ENCODE data around the gene COQ2. TPM values are rescaled to one million over a fixed set of nuclear protein-coding genes. Genes with fewer than 3 reads are reported as not detected.

The COQ2 gene
- total RNA-seq, 1 donor from 2014 or later, result 9.5 TPM

DNA sequence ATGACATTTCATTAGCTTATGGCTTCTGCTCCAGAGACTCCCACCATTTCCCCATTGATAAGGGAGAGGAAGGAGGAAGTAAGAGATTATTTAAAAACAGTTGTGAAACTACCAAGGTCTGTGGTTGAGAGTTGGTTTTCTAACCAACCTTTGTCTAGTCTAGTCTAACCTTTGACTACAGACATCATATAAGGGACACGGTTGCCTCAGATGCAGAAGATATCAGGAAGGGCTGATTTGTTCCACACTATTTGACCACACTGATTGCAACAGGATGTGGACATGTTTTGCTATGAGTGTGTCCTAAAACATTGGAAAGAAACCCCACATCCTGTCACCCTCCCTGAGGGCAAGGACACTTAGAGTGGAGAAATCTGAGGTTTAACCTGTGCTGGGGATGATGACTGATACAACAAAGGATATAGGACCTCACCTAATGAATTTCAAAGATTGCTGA lies 53.0 kb downstream of the COQ2 start:
- no peak overlapping the region for H3K4me3 ChIP-seq (ENCODE audit: low read depth, low read length)
- TF ChIP-seq, protein P1, sequence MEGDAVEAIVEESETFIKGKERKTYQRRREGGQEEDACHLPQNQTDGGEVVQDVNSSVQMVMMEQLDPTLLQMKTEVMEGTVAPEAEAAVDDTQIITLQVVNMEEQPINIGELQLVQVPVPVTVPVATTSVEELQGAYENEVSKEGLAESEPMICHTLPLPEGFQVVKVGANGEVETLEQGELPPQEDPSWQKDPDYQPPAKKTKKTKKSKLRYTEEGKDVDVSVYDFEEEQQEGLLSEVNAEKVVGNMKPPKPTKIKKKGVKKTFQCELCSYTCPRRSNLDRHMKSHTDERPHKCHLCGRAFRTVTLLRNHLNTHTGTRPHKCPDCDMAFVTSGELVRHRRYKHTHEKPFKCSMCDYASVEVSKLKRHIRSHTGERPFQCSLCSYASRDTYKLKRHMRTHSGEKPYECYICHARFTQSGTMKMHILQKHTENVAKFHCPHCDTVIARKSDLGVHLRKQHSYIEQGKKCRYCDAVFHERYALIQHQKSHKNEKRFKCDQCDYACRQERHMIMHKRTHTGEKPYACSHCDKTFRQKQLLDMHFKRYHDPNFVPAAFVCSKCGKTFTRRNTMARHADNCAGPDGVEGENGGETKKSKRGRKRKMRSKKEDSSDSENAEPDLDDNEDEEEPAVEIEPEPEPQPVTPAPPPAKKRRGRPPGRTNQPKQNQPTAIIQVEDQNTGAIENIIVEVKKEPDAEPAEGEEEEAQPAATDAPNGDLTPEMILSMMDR (IDR thresholded peaks at IDR 0.05; ENCODE audit: insufficient read depth, low read length, severe bottlenecking), result no peak
- H3K36me3 ChIP-seq (ENCODE audit: control insufficient read depth, insufficient read depth, low read length), result no peaks in the 10 kb centered on the region
- H3K27me3 ChIP-seq (ENCODE audit: control insufficient read depth, insufficient read depth, low read length), result no peaks in the 10 kb centered on the region
- FAIRE-seq (no peak), DNase-seq (ENCODE audit: low read depth) (peak; percentile 74)

DNA sequence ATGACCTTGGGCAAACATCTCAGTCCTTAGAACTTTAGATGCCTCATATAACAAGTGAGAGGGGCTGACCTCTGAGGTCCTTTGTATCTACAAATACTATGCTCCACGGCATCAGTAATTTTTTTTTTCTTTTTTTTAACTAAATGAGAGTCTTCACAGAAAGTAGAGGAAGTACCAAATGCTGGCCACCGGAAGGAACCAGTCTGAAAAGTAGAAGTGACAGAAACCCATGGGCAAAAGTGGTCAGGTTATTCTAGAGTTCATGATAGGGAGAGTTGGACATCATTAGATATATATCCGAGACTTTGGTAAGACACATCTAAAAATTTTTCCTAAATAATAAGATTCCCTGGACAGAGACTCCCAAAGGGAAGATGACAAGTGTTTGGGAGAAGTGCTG lies 53.7 kb downstream of the COQ2 start:
- TF ChIP-seq, protein P1 (IDR thresholded peaks at IDR 0.05; ENCODE audit: insufficient read depth, low read length, severe bottlenecking), result no peak
- no peaks in the 10 kb centered on the region for H3K36me3 ChIP-seq (ENCODE audit: control insufficient read depth, insufficient read depth, low read length)
- no peak for DNase-seq (ENCODE audit: low read depth)
- no peaks in the 10 kb centered on the region for H3K27me3 ChIP-seq (ENCODE audit: control insufficient read depth, insufficient read depth, low read length)
- FAIRE-seq, result no peak
- H3K4me3 ChIP-seq (ENCODE audit: low read depth, low read length), result no peak overlapping the region

DNA sequence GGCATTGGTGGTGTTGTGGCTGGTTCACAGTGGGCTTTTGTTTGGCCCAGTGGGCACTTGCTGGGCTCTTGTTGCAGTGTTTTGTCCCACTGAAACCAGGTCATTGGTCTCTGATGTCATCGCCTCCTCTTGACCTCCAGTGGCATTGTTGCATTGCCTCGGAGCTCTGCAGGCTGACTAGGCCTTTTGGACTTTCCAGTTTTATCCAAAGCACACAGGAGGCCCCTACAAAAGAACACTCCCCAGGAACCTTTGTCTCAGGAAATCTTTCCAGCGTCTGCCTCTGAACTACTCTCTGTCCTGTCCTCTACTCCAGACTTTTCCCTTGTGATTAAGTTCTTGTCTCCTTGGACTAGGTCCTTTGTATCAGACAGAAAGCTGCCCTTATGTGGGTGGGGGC lies 54.8 kb downstream of the COQ2 start:
- no peak for FAIRE-seq
- Histone ChIP-seq H3K36me3 (ENCODE audit: control insufficient read depth, insufficient read depth, low read length) (no peaks in the 10 kb centered on the region), H3K4me3 (ENCODE audit: low read depth, low read length) (no peak overlapping the region), H3K27me3 (ENCODE audit: control insufficient read depth, insufficient read depth, low read length) (no peaks in the 10 kb centered on the region)
- DNase-seq (ENCODE audit: low read depth), result no peak
- TF ChIP-seq, protein P1 (IDR thresholded peaks at IDR 0.05; ENCODE audit: insufficient read depth, low read length, severe bottlenecking), result no peak

DNA sequence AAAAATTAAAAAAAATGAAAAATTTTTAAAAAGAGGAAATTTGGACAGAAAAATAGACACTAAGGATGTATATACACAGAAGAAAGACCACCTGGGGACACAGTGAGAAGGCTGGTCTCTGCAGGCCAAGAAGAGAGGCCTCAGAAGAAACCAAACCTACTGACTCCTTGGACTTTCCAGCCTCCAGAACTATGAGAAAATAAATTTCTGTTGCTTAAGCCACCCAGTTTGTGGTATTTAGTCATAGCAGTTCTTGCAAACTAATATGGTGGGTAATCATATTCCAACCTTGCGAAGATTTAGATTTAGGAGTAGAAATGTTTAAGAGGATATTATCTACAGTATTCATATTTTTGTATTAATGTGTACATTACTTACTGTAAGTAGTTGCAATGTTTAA lies 56.4 kb downstream of the COQ2 start:
- TF ChIP-seq, protein P1 (IDR thresholded peaks at IDR 0.05; ENCODE audit: insufficient read depth, low read length, severe bottlenecking), result no peak
- no peaks in the 10 kb centered on the region for H3K27me3 ChIP-seq (ENCODE audit: control insufficient read depth, insufficient read depth, low read length)
- H3K4me3 ChIP-seq (ENCODE audit: low read depth, low read length), result no peak overlapping the region
- FAIRE-seq, result no peak
- no peaks in the 10 kb centered on the region for H3K36me3 ChIP-seq (ENCODE audit: control insufficient read depth, insufficient read depth, low read length)
- no peak for DNase-seq (ENCODE audit: low read depth)

DNA sequence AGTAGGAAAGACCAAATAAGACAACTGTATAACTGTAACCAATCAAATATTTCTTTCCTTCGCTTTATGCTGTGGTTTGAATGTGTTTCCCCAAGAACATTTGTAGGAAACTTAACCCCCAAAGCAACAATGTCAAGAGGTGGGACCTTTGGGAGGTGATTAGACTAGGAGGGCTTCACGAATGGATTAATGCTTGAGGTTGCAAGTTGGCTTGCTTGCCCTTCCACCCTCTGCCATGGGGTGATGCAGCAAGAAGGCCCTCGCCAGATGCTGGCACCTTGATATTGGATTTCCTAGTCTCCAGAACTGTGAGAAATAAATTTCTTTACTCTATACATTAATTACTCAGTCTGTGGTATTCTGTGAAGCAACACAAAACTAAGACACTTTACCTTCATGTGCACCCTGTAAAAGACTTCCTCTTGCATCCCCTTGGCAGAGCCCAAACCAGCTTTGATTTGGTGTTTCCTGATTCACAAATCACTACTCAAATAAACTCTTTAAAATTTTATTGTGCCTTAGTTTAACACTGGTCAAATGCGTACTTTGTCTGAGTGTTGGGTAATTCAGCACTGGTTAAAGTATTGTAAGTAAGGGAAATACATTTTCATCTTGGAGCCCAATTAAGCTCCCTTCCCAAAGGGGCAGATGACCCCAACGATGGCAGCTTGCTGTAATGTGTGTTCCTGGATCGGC lies 59.9 kb downstream of the COQ2 start:
- no peaks in the 10 kb centered on the region for H3K36me3 ChIP-seq (ENCODE audit: control insufficient read depth, insufficient read depth, low read length)
- H3K4me3 ChIP-seq (ENCODE audit: low read depth, low read length), result no peak overlapping the region
- no peak for DNase-seq (ENCODE audit: low read depth)
- H3K27me3 ChIP-seq (ENCODE audit: control insufficient read depth, insufficient read depth, low read length), result no peaks in the 10 kb centered on the region
- no peak for FAIRE-seq
- TF ChIP-seq, protein P1 (IDR thresholded peaks at IDR 0.05; ENCODE audit: insufficient read depth, low read length, severe bottlenecking), result no peak

DNA sequence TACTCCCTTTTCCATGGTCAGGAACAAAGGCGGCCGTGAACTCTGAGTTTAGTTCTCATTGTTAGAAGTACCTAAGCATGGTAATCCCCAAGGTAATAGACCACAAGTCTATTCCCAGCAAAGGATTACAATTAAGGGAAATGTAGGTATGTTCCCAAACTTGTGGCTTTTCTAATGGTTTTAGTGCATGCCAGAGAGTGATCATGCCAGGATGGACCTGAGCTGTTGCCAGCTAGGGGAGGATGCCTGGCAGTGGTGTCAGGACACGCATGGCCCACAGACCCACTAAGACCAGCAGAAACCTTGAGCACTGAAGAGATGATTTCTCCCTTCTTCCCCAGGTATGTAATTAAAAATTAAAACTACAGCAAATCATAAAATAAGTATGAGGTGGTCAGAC lies 60.8 kb downstream of the COQ2 start:
- DNase-seq (ENCODE audit: low read depth) (no peak), FAIRE-seq (no peak)
- no peaks in the 10 kb centered on the region for H3K36me3 ChIP-seq (ENCODE audit: control insufficient read depth, insufficient read depth, low read length)
- no peaks in the 10 kb centered on the region for H3K27me3 ChIP-seq (ENCODE audit: control insufficient read depth, insufficient read depth, low read length)
- TF ChIP-seq, protein P1 (IDR thresholded peaks at IDR 0.05; ENCODE audit: insufficient read depth, low read length, severe bottlenecking), result no peak
- no peak overlapping the region for H3K4me3 ChIP-seq (ENCODE audit: low read depth, low read length)
